K562 (cell line): ENCODE data around the gene SPECC1L.
"Not testable (repeated sequence)": the region's sequence is repeated elsewhere in the genome, so short reads cannot be mapped to it uniquely, and the experiment has no call there.

Experiments used
- ESRRA ChIP-seq: fragments of 450-650 bp; IDR thresholded peaks from 2 replicates; pipeline ENCODE4 v1.6.1; 2014; ENCODE audit warnings: low read depth, mild to moderate bottlenecking, moderate library complexity, borderline replicate concordance
- FOXM1 ChIP-seq, 2 experiments: fragments of 450-650 bp in 1 of 2; sonication (generic) in 1 of 2; formaldehyde crosslinking in 1 of 2; IDR thresholded peaks; 2 replicates each; pipeline versions ENCODE4 v1.6.1 to v1.9.0; 2017 to 2022; ENCODE audit warnings: low read depth in 2 of 2, mild to moderate bottlenecking in 2 of 2, missing genetic modification reagents in 1 of 2, moderate library complexity in 1 of 2
- PHB ChIP-seq: fragments of 250-450 bp; sonication (Bioruptor Pico); IDR thresholded peaks from 2 replicates; pipeline ENCODE4 v1.5.0; 2021
- PHTF2 ChIP-seq: fragments of 250-450 bp; sonication (Bioruptor Pico); IDR thresholded peaks from 2 replicates; pipeline ENCODE4 v1.5.0; 2021; ENCODE audit warnings: mild to moderate bottlenecking
- SMC3 ChIP-seq: conservative IDR thresholded peaks from 2 replicates; pipeline ENCODE4 v1.6.1; 2011; ENCODE audit warnings: low read depth, low read length, improper control_type of control experiment; ENCODE audit not compliant: insufficient read depth
- STAT6 ChIP-seq: sonication (generic); formaldehyde crosslinking; IDR thresholded peaks from 2 replicates; pipeline ENCODE4 v1.8.1; 2023; ENCODE audit warnings: mild to moderate bottlenecking, missing genetic modification reagents
- TCF7L2 ChIP-seq: fragments of 150-350 bp; IDR thresholded peaks from 2 replicates; pipeline ENCODE4 v1.6.1; 2016; ENCODE audit warnings: low read depth, mild to moderate bottlenecking, low read length, moderate library complexity
- TOE1 ChIP-seq, 2 experiments: fragments of 450-650 bp in 1 of 2; sonication (generic) in 1 of 2; formaldehyde crosslinking in 1 of 2; IDR thresholded peaks; 2 replicates each; pipeline versions ENCODE4 v1.7.1 to v1.8.0; 2016 to 2022; ENCODE audit warnings: borderline replicate concordance in 2 of 2, mild to moderate bottlenecking in 2 of 2, antibody characterized with exemption in 1 of 2, inconsistent platforms in 1 of 2, low read depth in 1 of 2, missing genetic modification reagents in 1 of 2, moderate library complexity in 1 of 2
- ZNF184 ChIP-seq: sonication (generic); formaldehyde crosslinking; IDR thresholded peaks from 2 replicates; pipeline ENCODE4 v1.5.0; 2020; ENCODE audit warnings: missing genetic modification reagents
- ZNF232 ChIP-seq: sonication (generic); formaldehyde crosslinking; IDR thresholded peaks from 2 replicates; pipeline ENCODE4 v1.8.0; 2022; ENCODE audit warnings: mild to moderate bottlenecking, missing genetic modification reagents

GRCh38 chr22:24263479-24263878 lies 7.2 kb upstream of the SPECC1L start:
- TF ChIP-seq ZNF232 (CRISPR knock-in tag); PHB (CRISPR knock-in tag); STAT6; TCF7L2; SMC3; ZNF184 (CRISPR knock-in tag); FOXM1 (IDR thresholded peaks at IDR 0.05; ENCODE audit: low read depth); FOXM1 (CRISPR knock-in tag; IDR thresholded peaks at IDR 0.05; ENCODE audit: low read depth); PHTF2 (CRISPR knock-in tag); ESRRA; TOE1 (IDR thresholded peaks at IDR 0.05; ENCODE audit: borderline replicate concordance); TOE1 (CRISPR knock-in tag; IDR thresholded peaks at IDR 0.05; ENCODE audit: borderline replicate concordance, low read depth): not testable (repeated sequence)
